Stimulated activated CD4-positive, alpha-beta T cell treated with anti-CD3 and anti-CD28 coated beads, Interleukin-1b, Interleukin-23, amount 100 ng/mL, for 48 hours (primary cell): ENCODE results near the gene SEPTIN1.
A peak's percentile ranks its signal among the peaks of the same experiment; 100 is the strongest.

Source experiments
- DNase-seq: peaks from one replicate; pipeline ENCODE4 v3.0.0-alpha.2; 2020

The SEPTIN1 gene

GRCh38 chr16:30382111-30382881 is at the start of gene SEPTIN1:
SEPTIN1 (minus strand) TSS chr16:30382561; CDS start chr16:30382542, 19 bp downstream.
- DNase-seq, result peak; percentile 77

- DNase-seq, result peak; percentile 49
Observed at GRCh38 chr16:30430428-30430970, 48.1 kb upstream of the SEPTIN1 start.

GRCh38 chr16:30429678-30430427 is 47.5 kb upstream of the SEPTIN1 start, which contains the start of gene DCTPP1:
DCTPP1 (minus strand) TSS chr16:30430030; CDS start chr16:30429980, 50 bp downstream.
- DNase-seq, result peak; percentile 97

- no peak for DNase-seq
Observed at GRCh38 chr16:30429418-30429677, 47.0 kb upstream of the SEPTIN1 start.

GRCh38 chr16:30428055-30428454 is 45.7 kb upstream of the SEPTIN1 start:
- no peak for DNase-seq

GRCh38 chr16:30421010-30421409 is 38.6 kb upstream of the SEPTIN1 start:
- DNase-seq, result no peak

- DNase-seq, result no peak
Observed at GRCh38 chr16:30418350-30419181, 36.2 kb upstream of the SEPTIN1 start.

- peak; percentile 89 for DNase-seq
Observed at GRCh38 chr16:30417529-30418349, 35.4 kb upstream of the SEPTIN1 start.

GRCh38 chr16:30416624-30417528 is 34.5 kb upstream of the SEPTIN1 start:
- no peak for DNase-seq

- DNase-seq, result no peak
Observed at GRCh38 chr16:30416047-30416603, 33.8 kb upstream of the SEPTIN1 start.

- no peak for DNase-seq
Observed at GRCh38 chr16:30414159-30414558, 31.8 kb upstream of the SEPTIN1 start.

GRCh38 chr16:30413112-30413806 is 30.9 kb upstream of the SEPTIN1 start:
- DNase-seq, result no peak

- peak; percentile 90 for DNase-seq
Observed at GRCh38 chr16:30409125-30410060, 27.0 kb upstream of the SEPTIN1 start.

- DNase-seq, result no peak
Observed at GRCh38 chr16:30407804-30408534, 25.6 kb upstream of the SEPTIN1 start.

GRCh38 chr16:30407102-30407803 is 24.9 kb upstream of the SEPTIN1 start, which contains the start of gene ZNF771:
ZNF771 (plus strand) TSS chr16:30407606; CDS start chr16:30408054, 448 bp downstream.
- DNase-seq, result peak; percentile 91

- no peak for DNase-seq
Observed at GRCh38 chr16:30406795-30407101, 24.4 kb upstream of the SEPTIN1 start.

- no peak for DNase-seq
Observed at GRCh38 chr16:30401768-30402425, 19.5 kb upstream of the SEPTIN1 start.
